Activated CD8-positive, alpha-beta T cell treated with anti-CD3 and anti-CD28 coated beads for 36 hours (primary cell): ENCODE measurements around the gene FASTK. TPM values are rescaled to one million over a fixed set of nuclear protein-coding genes. Genes with fewer than 3 reads are reported as not detected.
A peak's percentile ranks its signal among the peaks of the same experiment; 100 is the strongest.

ENCODE experiments used
- ATAC-seq: fragments of 200-7000 bp; cut with Tn5 transposase; one replicate; pipeline ENCODE4 v1.10.0; 2021; ENCODE audit warnings: mild to moderate bottlenecking, moderate library complexity
- CTCF ChIA-PET: fragments of 350-600 bp; sonication (Branson Sonifier 250); formaldehyde crosslinking; loops from one replicate; lab custom pipeline; 2021; ENCODE audit warnings: antibody characterized with exemption; lab: Charles Lee
- POLR2A ChIA-PET: fragments of 350-600 bp; sonication (Branson Sonifier 250); formaldehyde crosslinking; loops from one replicate; lab custom pipeline; 2021; ENCODE audit warnings: antibody characterized with exemption; lab: Charles Lee
- DNase-seq: peaks from one replicate; pipeline ENCODE4 v3.0.0-alpha.2; 2020
- H3K27ac Mint-ChIP-seq: one replicate; pipeline ENCODE4 v1.8.0; 2021; ENCODE audit warnings: mild to moderate bottlenecking, mixed read lengths
- H3K27me3 Mint-ChIP-seq: one replicate; pipeline ENCODE4 v1.8.0; 2021; ENCODE audit warnings: mixed read lengths
- H3K36me3 Mint-ChIP-seq: one replicate; pipeline ENCODE4 v1.8.0; 2021; ENCODE audit warnings: low read depth, mixed read lengths
- H3K4me1 Mint-ChIP-seq: one replicate; pipeline ENCODE4 v1.8.0; 2021; ENCODE audit warnings: low read depth, mixed read lengths
- H3K4me3 Mint-ChIP-seq: one replicate; pipeline ENCODE4 v1.8.0; 2021; ENCODE audit warnings: mild to moderate bottlenecking, moderate library complexity, mixed read lengths
- H3K9me3 Mint-ChIP-seq: one replicate; pipeline ENCODE4 v1.8.0; 2021; ENCODE audit warnings: mixed read lengths
- CTCF ChIP-seq: fragments of 200-600 bp; IDR thresholded peaks from one replicate; pipeline ENCODE4 v1.8.0; 2022; ENCODE audit warnings: antibody characterized with exemption, mild to moderate bottlenecking
- intact Hi-C: fragments of 100-400 bp; cut with micrococcal nuclease; formaldehyde crosslinking; loops from one replicate; pipeline ENCODE4 v1.10.0; 2022
- total RNA-seq, 2 experiments: library from RNA; stranded (reverse); gene quantifications; one replicate each; pipeline ENCODE4 v1.2.3, GENCODE V29; 2021

The FASTK gene
- total RNA-seq, 2 experiments from 2014 or later = 54.0 to 59.4 TPM

GRCh38 chr7:151094675-151095074 lies 14.1 kb upstream of the FASTK start:
- Mint-ChIP-seq H3K9me3 (no peaks in the 10 kb centered on the region), H3K4me1 (no peaks in the 10 kb centered on the region), H3K27me3 (no peaks in the 10 kb centered on the region), H3K4me3 (no peak overlapping the region), H3K36me3 (no peaks in the 10 kb centered on the region), H3K27ac (no peak overlapping the region)
- no peak for DNase-seq
- intact Hi-C loops = no loop called here
- no peak for TF ChIP-seq CTCF
- ChIA-PET CTCF (interaction anchor here (1.2 to 2.8 kb wide), 5 partner anchors 13 to 186 kb away, joined by 3 to 15 read pairs (median 4); no protein-coding TSS in a partner anchor), POLR2A (interaction anchor here (0.6 kb wide), 1 partner anchor 98 kb away, joined by 3 read pairs; no protein-coding TSS in a partner anchor)
- no peak for ATAC-seq

GRCh38 chr7:151093748-151094147 lies 13.1 kb upstream of the FASTK start:
- H3K36me3 Mint-ChIP-seq = no peaks in the 10 kb centered on the region
- no peaks in the 10 kb centered on the region for H3K9me3 Mint-ChIP-seq
- ATAC-seq = no peak
- ChIA-PET POLR2A (interaction anchor here (0.6 kb wide), 1 partner anchor 9 kb away, joined by 3 read pairs; no protein-coding TSS in a partner anchor), CTCF (interaction anchor here (1.0 to 2.8 kb wide), 4 partner anchors 14 to 30 kb away, joined by 3 to 15 read pairs (median 4); no protein-coding TSS in a partner anchor)
- H3K27ac Mint-ChIP-seq = no peak overlapping the region
- intact Hi-C loops = no loop called here
- peaks cover 3% of the 10 kb centered on the region for H3K27me3 Mint-ChIP-seq
- DNase-seq = no peak
- H3K4me3 Mint-ChIP-seq = no peak overlapping the region
- no peak for TF ChIP-seq CTCF
- H3K4me1 Mint-ChIP-seq = peaks cover 4% of the 10 kb centered on the region

GRCh38 chr7:151091988-151092387 lies 11.4 kb upstream of the FASTK start:
- Mint-ChIP-seq H3K4me1 (peaks cover 13% of the 10 kb centered on the region), H3K36me3 (no peaks in the 10 kb centered on the region), H3K27me3 (peaks cover 8% of the 10 kb centered on the region), H3K4me3 (no peak overlapping the region), H3K9me3 (no peaks in the 10 kb centered on the region), H3K27ac (no peak overlapping the region)
- ATAC-seq = no peak
- CTCF ChIA-PET = interaction anchor here (1.0 to 3.7 kb wide), 4 partner anchors 12 to 32 kb away, joined by 3 to 25 read pairs (median 6); no protein-coding TSS in a partner anchor
- no peak for DNase-seq
- TF ChIP-seq CTCF = no peak
- POLR2A ChIA-PET = no interaction called here
- intact Hi-C loops = no loop called here

GRCh38 chr7:151091431-151091830 lies 10.8 kb upstream of the FASTK start:
- Mint-ChIP-seq H3K27me3 (peaks cover 9% of the 10 kb centered on the region), H3K27ac (no peak overlapping the region), H3K9me3 (no peaks in the 10 kb centered on the region), H3K4me1 (peaks cover 13% of the 10 kb centered on the region), H3K36me3 (no peaks in the 10 kb centered on the region), H3K4me3 (no peak overlapping the region)
- ATAC-seq (no peak), DNase-seq (peak; percentile 53)
- intact Hi-C loops = no loop called here
- CTCF ChIA-PET = interaction anchor here (0.6 to 3.7 kb wide), 6 partner anchors 16 to 447 kb away, joined by 3 to 25 read pairs (median 4); partner anchors contain the start of gene ABCB8
- POLR2A ChIA-PET = interaction anchor here (1.1 kb wide), 1 partner anchor 14 kb away, joined by 3 read pairs; no protein-coding TSS in a partner anchor
- peak; percentile 47 for TF ChIP-seq CTCF

- TF ChIP-seq CTCF = no peak
- H3K9me3 Mint-ChIP-seq = no peaks in the 10 kb centered on the region
- no peak for DNase-seq
- intact Hi-C loops = no loop called here
- ChIA-PET POLR2A (interaction anchor here (1.1 kb wide), 1 partner anchor 13 kb away, joined by 3 read pairs; no protein-coding TSS in a partner anchor), CTCF (interaction anchor here (0.6 to 3.7 kb wide), 7 partner anchors 11 to 448 kb away, joined by 3 to 25 read pairs (median 3); partner anchors contain the start of genes ABCB8 and FASTK)
- no peak for ATAC-seq
- H3K27ac Mint-ChIP-seq = no peak overlapping the region
- H3K27me3 Mint-ChIP-seq = peaks cover 9% of the 10 kb centered on the region
- peaks cover 13% of the 10 kb centered on the region for H3K4me1 Mint-ChIP-seq
- no peak overlapping the region for H3K4me3 Mint-ChIP-seq
- no peaks in the 10 kb centered on the region for H3K36me3 Mint-ChIP-seq
Measured at GRCh38 chr7:151091003-151091402, 10.4 kb upstream of the FASTK start.
